Hematopoietic multipotent progenitor cell treated with erythropoietin and hydrocortisone succinate and interleukin-3 and kit ligand, for 17 days (in vitro differentiated cells): ENCODE data around the gene CCT5.

Source experiments
- DNase-seq: peaks from one replicate; pipeline ENCODE4 v3.0.0-alpha.2; 2015; ENCODE audit warnings: low spot score

CCT5 gene

GRCh38 chr5:10249948-10250805 lies at the start of gene CCT5:
TSS of gene CCT5 (plus strand) at chr5:10250280. CDS start at chr5:10250341, 61 bp downstream.
- peak; percentile 99 for DNase-seq

GRCh38 chr5:10201223-10201868 lies 48.7 kb upstream of the CCT5 start:
- DNase-seq, result no peak

- DNase-seq, result no peak
These were observed 47.8 kb upstream of the CCT5 start for GRCh38 chr5:10202089-10202910.

GRCh38 chr5:10209004-10209403 lies 41.1 kb upstream of the CCT5 start:
- DNase-seq, result no peak

GRCh38 chr5:10213316-10213715 lies 36.8 kb upstream of the CCT5 start:
- no peak for DNase-seq

- DNase-seq, result no peak
These were observed 36.0 kb upstream of the CCT5 start for GRCh38 chr5:10214041-10214440.

- no peak for DNase-seq
These were observed 34.7 kb upstream of the CCT5 start for GRCh38 chr5:10215366-10215765.

GRCh38 chr5:10216107-10216506 lies 34.0 kb upstream of the CCT5 start:
- DNase-seq, result no peak

- no peak for DNase-seq
These were observed 31.4 kb upstream of the CCT5 start for GRCh38 chr5:10218658-10219057.

- DNase-seq, result no peak
These were observed 31.0 kb upstream of the CCT5 start for GRCh38 chr5:10219068-10219467.

- no peak for DNase-seq
These were observed 29.8 kb upstream of the CCT5 start for GRCh38 chr5:10220248-10220647.

GRCh38 chr5:10222326-10222725 lies 27.8 kb upstream of the CCT5 start:
- DNase-seq, result no peak

- DNase-seq, result no peak
These were observed 22.7 kb upstream of the CCT5 start for GRCh38 chr5:10227379-10227778.

GRCh38 chr5:10228288-10228687 lies 21.8 kb upstream of the CCT5 start:
- DNase-seq, result no peak

GRCh38 chr5:10229306-10230048 lies 20.6 kb upstream of the CCT5 start:
- no peak for DNase-seq

- DNase-seq, result no peak
These were observed 17.7 kb upstream of the CCT5 start for GRCh38 chr5:10232386-10232785.

- no peak for DNase-seq
These were observed 17.1 kb upstream of the CCT5 start for GRCh38 chr5:10233011-10233410.

- no peak for DNase-seq
These were observed 16.6 kb upstream of the CCT5 start for GRCh38 chr5:10233505-10233904.

- DNase-seq, result no peak
These were observed 14.7 kb upstream of the CCT5 start for GRCh38 chr5:10235350-10235749.

- DNase-seq, result no peak
These were observed 6.3 kb upstream of the CCT5 start for GRCh38 chr5:10243660-10244240.

- DNase-seq, result no peak
These were observed 5.6 kb upstream of the CCT5 start for GRCh38 chr5:10244342-10244944.
